Measurements from ENCODE around the gene OPRM1.

GRCh38 chr6:154030646-154031045 is 8.4 kb upstream of the OPRM1 start:
- TF ChIP-seq EP300 (IDR thresholded peaks at IDR 0.05) (no peak), CTCF (IDR thresholded peaks at IDR 0.05) (no peak), POLR2A (IDR thresholded peaks at IDR 0.05) (no peak), POLR2AphosphoS5 (IDR thresholded peaks at IDR 0.05) (no peak)
